ENCODE results near the gene ADAMTS2. TPM values are rescaled to one million over a fixed set of nuclear protein-coding genes. Genes with fewer than 3 reads are reported as not detected.

ADAMTS2 gene
- total and polyA plus RNA-seq, 2 experiments from 2014 or later, result 1.6 to 8.1 TPM

- TF ChIP-seq ETS1 (IDR thresholded peaks at IDR 0.05) (no peak), NANOG (IDR thresholded peaks at IDR 0.05; ENCODE audit: borderline replicate concordance) (no peak), CTCF (conservative IDR thresholded peaks at IDR 0.05; ENCODE audit: low read depth in 2 of 2) (no peak), EZH2 (IDR thresholded peaks at IDR 0.05; ENCODE audit: low read depth, unreplicated experiment) (no peak), CREB1 (CRISPR knock-in tag; IDR thresholded peaks at IDR 0.05; ENCODE audit: low read depth) (no peak), ZNF331 (CRISPR knock-in tag; IDR thresholded peaks at IDR 0.05; ENCODE audit: low read depth) (no peak), STAT1 (IDR thresholded peaks at IDR 0.05; ENCODE audit: unreplicated experiment) (no peak), POLR2AphosphoS5 (IDR thresholded peaks at IDR 0.05; ENCODE audit: low read depth) (no peak)
These were observed 28.3 kb downstream of the ADAMTS2 start (continued) for GRCh38 chr5:179316982-179317381.

- DNase-seq (ENCODE audit: low spot score) (no peak), ATAC-seq (no peak)
- Histone ChIP-seq H2AFZ (no peak overlapping the region), H3K4me2 (no peak overlapping the region), H3K36me3 (ENCODE audit: insufficient read depth) (no peaks in the 10 kb centered on the region), H3K27me3 (ENCODE audit: insufficient read depth) (no peaks in the 10 kb centered on the region), H3K4me3 (no peak overlapping the region), H3F3A (replicated peaks; ENCODE audit: low read depth) (no peaks in the 10 kb centered on the region), H3K27ac (ENCODE audit: low read depth) (no peak overlapping the region), H3K9me2 (ENCODE audit: insufficient read depth) (no peaks in the 10 kb centered on the region), H3K79me2 (replicated peaks; ENCODE audit: insufficient read depth) (no peaks in the 10 kb centered on the region), H3K4me1 (ENCODE audit: insufficient read depth) (no peaks in the 10 kb centered on the region), H4K20me1 (replicated peaks; ENCODE audit: insufficient read depth) (no peaks in the 10 kb centered on the region)
- H3K27me3 Mint-ChIP-seq (ENCODE audit: insufficient read depth, low read depth, poor library complexity), result peaks cover 12% of the 10 kb centered on the region
- peaks cover 15% of the 10 kb centered on the region for H3K9me3 Mint-ChIP-seq
- peaks cover 7% of the 10 kb centered on the region; the same call in 1 of the 3 replicates for H3K36me3 Mint-ChIP-seq (ENCODE audit: low read depth)
- peaks cover 5% of the 10 kb centered on the region; the same call in 2 of the 3 replicates for H3K4me1 Mint-ChIP-seq
- H3K4me3 Mint-ChIP-seq, result no peak overlapping the region
- no peak overlapping the region for H3K27ac Mint-ChIP-seq
- no peak for TF ChIP-seq NANOG (IDR thresholded peaks at IDR 0.05; ENCODE audit: borderline replicate concordance)
- TF ChIP-seq POLR2AphosphoS5 (IDR thresholded peaks at IDR 0.05; ENCODE audit: low read depth), result no peak
- no peak for TF ChIP-seq EZH2phosphoT487 (IDR thresholded peaks at IDR 0.05; ENCODE audit: unreplicated experiment)
- no peak for TF ChIP-seq ZNF331 (CRISPR knock-in tag; IDR thresholded peaks at IDR 0.05; ENCODE audit: low read depth)
- TF ChIP-seq ZNF114 (CRISPR knock-in tag; IDR thresholded peaks at IDR 0.05), result no peak
- TF ChIP-seq STAT1 (IDR thresholded peaks at IDR 0.05; ENCODE audit: unreplicated experiment), result no peak
- no peak for TF ChIP-seq REST (IDR thresholded peaks at IDR 0.05; ENCODE audit: unreplicated experiment)
- TF ChIP-seq ZNF462 (CRISPR knock-in tag; IDR thresholded peaks at IDR 0.05), result no peak
- no peak for TF ChIP-seq JUNB (IDR thresholded peaks at IDR 0.05; ENCODE audit: unreplicated experiment)
- TF ChIP-seq CREB1 (CRISPR knock-in tag; IDR thresholded peaks at IDR 0.05; ENCODE audit: low read depth), result no peak
These were observed 29.1 kb downstream of the ADAMTS2 start for GRCh38 chr5:179316111-179316551.

Measured in GM23338 (cell line).